Stimulated activated CD4-positive, alpha-beta T cell treated with anti-CD3 and anti-CD28 coated beads, Interleukin-12 subunit alpha, Interleukin-12 subunit beta, amount 100 ng/mL, for 48 hours (primary cell): Measurements from ENCODE around the gene RILPL2.
"Not testable (repeated sequence)": the region's sequence is repeated elsewhere in the genome, so short reads cannot be mapped to it uniquely, and the experiment has no call there.

Experiments
- DNase-seq, 3 donors: peaks; one replicate each; pipeline ENCODE4 v3.0.0-alpha.2; 2020; ENCODE audit warnings: low read depth in 2 of 3, low spot score in 1 of 3

Gene RILPL2

GRCh38 chr12:123450636-123451035 is 14.2 kb upstream of the RILPL2 start:
- DNase-seq = no peak

DNA sequence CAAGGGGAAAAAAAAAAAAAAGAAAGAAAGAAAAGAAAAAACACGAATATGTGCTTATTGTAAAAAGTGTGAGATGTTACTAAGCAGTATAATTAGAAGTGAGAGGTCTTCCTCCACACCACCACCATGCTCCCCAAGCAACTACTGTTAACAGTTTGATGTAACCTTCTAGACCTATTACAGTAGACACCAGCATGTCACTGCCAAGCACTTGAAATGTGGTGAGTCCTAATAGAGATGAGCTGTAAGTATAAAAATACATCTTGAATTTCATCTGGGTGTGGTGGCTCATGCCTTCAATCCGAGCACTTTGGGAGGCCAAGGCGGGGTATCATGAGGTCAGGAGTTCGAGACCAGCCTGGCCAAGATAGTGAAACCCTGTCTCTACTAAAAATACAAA is 13.4 kb upstream of the RILPL2 start:
- no peak for DNase-seq

DNA sequence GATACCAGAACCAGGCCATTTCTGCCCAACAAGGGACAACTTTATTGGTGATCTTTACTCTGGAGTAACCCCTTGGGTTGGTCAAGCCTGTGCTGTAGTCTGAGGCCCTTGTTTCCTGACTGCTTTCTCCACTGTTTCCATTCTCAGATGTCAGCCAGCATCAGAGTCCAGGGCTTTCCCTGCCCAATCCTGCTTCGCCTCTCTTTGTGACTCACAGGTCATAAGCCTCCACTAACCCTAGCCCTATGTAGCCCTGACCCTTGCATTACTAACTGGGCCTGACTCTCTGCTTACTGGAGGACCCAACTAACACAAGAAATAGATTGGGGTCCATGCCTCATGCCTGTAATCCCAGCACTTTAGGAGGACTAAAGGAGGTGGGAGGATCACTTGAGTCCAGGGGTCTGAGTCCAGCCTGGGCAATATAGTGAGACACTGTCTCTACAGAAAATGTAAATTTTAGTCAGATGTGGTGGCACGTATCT is 12.8 kb upstream of the RILPL2 start:
- no peak for DNase-seq

GRCh38 chr12:123446333-123446713 is 9.8 kb upstream of the RILPL2 start:
- DNase-seq = no peak

DNA sequence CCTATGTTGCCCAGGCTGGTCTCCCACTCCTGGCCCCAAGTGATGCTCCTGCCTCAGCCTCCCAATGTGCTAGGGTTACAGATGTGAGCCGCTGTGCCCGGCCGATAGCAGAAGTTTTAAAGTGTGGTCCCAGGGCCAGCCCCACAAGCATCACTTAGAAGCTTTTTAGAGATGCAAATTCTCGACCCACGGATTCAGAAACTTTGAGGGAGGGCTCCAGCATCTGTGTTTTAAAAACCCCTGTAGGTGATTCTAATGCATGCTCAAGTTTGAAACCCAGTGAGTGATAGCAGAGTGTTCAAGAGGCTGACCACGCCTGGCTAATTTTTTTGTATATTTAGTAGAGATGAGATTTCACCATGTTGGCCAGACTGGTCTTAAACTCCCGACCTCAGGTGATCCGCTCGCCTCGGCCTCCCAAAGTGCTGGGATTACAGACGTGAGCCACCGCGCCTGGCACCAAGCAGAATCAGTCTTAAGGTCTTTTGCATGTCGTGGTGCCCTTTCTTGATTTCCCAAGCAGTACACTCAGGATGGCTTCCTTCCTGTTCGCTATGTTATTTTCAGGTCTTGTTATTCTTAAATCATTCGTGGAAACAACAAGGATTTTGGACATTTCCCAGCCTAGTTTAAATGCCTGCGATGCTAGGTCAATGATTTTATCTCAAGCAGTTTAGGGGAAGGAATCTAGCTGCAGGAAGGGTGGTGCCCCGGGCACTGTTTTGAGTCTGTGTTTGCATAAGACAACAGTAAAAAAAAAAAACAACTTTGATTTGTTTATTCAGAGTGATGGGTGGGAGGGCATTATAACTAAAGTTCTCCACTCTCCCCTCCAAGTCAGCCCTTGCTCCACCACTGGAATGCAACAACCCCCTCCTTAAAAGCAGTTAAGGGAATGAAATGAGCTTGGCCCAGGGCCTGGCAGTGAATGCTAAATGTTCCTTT is 9.2 kb upstream of the RILPL2 start:
- DNase-seq = no peak

DNA sequence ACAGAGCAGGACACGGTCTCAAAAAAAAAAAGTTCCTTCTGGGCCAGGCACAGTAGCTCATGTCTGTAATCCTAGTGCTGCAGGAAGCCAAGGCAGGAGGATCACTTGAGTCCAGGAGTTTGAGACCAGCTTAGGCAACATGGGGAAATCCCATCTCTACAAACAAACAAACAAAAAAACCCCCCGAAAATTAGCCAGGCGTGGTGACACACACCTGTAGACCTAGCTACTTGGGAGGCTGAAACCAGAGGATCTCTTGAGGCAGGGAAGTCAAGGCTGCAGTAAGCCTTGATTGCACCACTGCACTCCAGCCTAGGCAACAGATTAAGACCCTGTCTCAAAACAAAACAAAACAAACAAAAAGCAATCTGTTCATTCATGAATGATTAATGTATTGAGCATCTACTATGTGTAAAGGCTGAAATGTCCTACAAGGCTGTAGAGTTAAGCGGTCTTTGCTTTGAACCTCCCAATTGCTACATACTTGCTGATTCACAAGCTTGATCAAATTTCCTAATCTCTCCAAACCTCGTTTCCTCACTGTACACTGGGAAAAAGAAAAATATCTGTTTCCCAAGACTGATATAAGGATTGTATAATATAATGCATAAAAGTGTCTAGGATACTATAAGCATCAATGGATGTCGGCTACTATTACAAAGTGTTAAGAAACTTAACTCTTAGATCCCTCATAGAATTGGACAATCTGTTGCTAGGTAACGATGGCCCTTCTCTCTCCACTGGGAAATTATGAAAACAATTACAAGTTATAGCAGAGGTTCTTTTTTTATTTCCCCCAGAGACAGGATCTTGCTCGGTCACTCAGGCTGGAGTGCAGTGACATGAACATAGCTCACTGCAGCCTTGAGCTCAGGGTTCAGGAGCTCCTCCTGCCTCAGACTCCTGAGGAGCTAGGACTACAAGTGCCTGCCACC is 7.9 kb upstream of the RILPL2 start:
- DNase-seq = no peak

GRCh38 chr12:123442774-123443173 is 6.3 kb upstream of the RILPL2 start:
- DNase-seq = no peak

DNA sequence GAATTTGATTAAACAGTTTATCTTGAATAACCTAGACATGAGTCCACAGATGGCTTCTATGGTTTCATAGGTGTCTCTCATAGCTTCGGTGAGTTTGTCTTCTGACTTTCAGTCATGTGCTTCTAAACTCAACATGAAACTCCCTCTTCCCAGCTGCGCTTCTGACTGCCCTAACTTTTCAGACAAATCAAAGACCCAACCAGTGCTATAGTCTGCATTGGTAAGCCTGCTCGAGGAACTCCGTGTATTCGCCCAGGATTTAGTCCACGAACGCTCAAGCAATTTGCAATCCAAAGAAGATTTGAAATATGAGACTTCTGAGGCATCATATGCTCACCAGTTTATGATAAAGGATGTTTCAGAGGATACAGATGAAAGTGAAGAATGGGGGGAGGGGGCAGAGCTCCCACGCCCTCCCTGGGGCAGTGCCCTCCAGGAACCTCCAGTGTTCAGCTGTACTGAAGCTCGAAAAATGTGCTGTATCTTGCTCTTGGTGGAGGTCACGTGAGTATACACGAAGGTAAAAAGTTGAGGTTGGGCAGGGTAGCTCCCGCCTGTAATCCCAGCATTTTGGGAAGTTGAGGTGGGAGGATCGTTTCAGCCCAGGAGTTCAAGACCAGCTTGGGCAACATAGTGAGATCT is 5.2 kb upstream of the RILPL2 start:
- no peak for DNase-seq

DNA sequence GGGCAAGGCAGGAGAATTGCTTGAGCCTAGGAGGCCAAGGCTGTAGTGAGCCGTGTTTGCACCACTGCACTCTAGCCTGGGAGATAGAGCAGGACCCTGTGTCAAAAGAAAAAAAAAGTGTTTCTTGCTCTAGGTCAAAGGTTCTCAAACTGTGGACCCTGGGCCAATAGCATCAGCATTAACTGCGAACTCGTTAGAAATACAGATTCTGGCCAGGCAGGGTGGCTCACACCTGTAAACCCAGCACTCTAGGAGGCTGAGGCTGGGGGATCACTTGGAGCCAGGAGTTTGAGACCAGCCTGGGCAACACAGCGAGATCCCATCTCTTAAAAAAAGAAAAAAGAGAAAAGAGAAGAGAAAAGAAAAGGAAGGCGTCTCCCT is 858 bp downstream of the RILPL2 start:
- no peak for DNase-seq

DNA sequence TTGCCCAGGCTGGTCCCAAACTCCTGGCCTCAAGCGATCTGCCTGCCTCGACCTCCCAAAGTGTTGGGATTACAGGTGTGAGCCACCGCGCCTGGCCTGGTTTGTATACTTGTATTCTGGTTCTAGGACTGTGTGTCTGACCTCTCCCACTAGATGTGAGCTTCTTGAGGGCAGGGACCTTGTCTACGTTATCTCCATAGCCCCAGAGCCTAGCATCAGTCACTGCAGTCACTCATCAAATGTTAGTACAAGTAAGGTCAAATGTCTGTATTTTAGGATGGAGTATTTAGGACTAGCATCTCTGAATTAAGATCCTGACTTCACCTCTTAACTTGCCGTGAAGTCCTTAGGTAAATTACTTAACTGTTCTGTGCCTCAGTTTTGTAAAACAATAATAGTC is 2.9 kb downstream of the RILPL2 start:
- no peak for DNase-seq

- peak in 1 of 3 donors; percentile 20 for DNase-seq
Measured at GRCh38 chr12:123431951-123432817, 4.3 kb downstream of the RILPL2 start.

DNA sequence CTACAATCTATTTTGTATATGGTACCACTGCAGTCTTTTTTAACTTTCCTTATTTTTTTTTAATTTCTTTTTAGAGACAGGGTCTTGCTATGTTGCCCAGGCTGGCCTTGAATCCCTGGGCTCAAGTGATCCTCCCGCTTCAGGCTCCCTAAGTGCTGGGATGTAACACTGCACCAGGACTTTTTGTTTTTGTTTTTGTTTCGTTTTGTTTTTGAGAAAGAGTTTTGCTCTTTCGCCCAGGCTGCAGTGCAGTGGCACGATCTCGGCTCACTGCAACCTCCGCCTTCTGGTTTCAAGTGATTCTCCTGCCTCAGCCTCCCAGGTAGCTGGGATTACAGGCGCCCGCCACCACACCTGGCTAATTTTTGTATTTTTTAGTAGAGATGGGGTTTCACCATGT is 7.4 kb downstream of the RILPL2 start:
- not testable (repeated sequence) for DNase-seq

GRCh38 chr12:123428591-123428990 is 7.9 kb downstream of the RILPL2 start:
- no peak for DNase-seq

GRCh38 chr12:123427036-123427769 is 9.3 kb downstream of the RILPL2 start:
- DNase-seq = no peak

GRCh38 chr12:123421314-123421713 is 15.2 kb downstream of the RILPL2 start:
- no peak for DNase-seq

- DNase-seq = no peak
Measured at GRCh38 chr12:123410041-123410412, 26.5 kb downstream of the RILPL2 start.

DNA sequence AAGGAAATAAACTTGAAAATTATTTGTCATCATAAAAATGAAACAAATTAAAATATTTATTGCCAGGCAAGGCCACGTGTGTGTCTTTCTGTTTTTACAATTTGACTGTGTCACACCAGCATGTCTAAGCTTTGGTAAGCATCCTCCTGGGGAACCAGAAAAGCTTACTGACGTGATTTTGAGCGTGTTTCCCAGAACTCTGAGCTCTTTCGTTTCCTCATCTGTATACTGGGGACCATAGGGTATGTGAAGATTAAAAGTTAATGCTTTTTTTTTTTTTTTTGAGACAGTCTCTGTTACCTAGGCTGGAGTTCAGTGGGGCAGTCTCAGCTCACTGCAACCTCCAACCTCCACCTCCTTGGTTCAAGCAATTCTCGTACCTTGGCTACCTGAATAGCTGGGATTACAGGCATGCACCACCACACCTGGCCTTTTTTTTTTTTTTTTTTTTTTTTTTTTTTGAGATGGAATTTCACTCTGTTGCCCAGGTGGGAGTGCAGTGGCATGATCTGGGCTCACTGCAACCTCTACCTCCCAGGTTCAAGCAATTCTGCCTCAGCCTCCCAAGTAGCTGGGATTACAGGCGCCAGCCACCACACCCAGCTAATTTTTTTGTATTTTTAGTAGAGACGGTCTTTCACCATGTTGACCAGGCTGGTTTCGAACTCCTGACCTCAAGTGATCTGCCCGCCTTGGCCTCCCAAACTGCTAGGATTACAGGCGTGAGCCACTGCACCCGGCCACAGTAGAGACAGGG is 27.0 kb downstream of the RILPL2 start:
- DNase-seq = not testable (repeated sequence)

- not testable (repeated sequence) for DNase-seq
Measured at GRCh38 chr12:123408619-123409018, 27.9 kb downstream of the RILPL2 start.

GRCh38 chr12:123407934-123408333 is 28.6 kb downstream of the RILPL2 start:
- DNase-seq = not testable (repeated sequence)
